Loucy (cell line): ENCODE measurements around the gene SUSD2.

Source experiments
- EZH2phosphoT487 ChIP-seq: fragments of 200-600 bp; IDR thresholded peaks from 2 replicates; pipeline ENCODE4 v1.6.1; 2018; ENCODE audit warnings: antibody characterized with exemption, mild to moderate bottlenecking, moderate library complexity, borderline replicate concordance
- TF ChIP-seq, protein P1 (sequence below): fragments of 200-600 bp; sonication (generic); conservative IDR thresholded peaks from 2 replicates; pipeline ENCODE4 v1.5.1; 2014; ENCODE audit warnings: mild to moderate bottlenecking, antibody characterized with exemption, low read length

DNA sequence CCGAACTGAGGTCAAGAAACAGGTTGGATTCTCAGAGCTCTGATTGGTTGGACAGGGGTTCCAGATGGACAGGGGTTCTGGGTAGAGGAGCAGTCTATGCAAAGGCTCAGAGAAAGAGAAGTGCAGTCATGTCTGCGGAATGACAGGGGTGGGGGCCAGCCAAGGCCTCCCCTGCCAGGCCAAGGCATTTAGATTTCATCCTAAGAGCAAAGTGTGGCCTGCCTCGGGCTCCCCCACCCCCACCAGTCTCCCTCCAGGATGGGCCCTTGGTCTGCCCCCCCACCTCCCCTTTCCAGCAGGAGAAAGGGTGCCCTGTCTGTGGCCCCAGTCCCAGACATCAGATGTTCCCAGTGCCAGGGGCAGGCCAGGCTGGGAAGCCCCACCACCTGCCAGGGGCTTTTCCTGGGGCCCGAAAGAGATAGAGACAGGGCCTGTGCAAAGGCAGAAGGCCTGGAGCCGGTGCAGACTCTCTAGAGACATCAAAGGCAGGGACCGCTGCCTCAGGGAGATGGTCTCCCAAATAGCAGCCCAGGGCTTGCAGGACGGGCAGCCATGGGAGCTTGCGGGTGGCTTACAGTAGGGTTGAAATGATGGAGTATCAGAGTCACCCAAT is 9.4 kb downstream of the SUSD2 start:
- TF ChIP-seq, protein P1, sequence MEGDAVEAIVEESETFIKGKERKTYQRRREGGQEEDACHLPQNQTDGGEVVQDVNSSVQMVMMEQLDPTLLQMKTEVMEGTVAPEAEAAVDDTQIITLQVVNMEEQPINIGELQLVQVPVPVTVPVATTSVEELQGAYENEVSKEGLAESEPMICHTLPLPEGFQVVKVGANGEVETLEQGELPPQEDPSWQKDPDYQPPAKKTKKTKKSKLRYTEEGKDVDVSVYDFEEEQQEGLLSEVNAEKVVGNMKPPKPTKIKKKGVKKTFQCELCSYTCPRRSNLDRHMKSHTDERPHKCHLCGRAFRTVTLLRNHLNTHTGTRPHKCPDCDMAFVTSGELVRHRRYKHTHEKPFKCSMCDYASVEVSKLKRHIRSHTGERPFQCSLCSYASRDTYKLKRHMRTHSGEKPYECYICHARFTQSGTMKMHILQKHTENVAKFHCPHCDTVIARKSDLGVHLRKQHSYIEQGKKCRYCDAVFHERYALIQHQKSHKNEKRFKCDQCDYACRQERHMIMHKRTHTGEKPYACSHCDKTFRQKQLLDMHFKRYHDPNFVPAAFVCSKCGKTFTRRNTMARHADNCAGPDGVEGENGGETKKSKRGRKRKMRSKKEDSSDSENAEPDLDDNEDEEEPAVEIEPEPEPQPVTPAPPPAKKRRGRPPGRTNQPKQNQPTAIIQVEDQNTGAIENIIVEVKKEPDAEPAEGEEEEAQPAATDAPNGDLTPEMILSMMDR, result no peak
- TF ChIP-seq EZH2phosphoT487, result no peak
